HG03025 (cell line): ENCODE results near the gene NDUFV1.

Experiments used
- ATAC-seq: cut with Tn5 transposase; IDR thresholded peaks from one replicate; pipeline ENCODE4 v1.9.1; 2021; ENCODE audit warnings: mild to moderate bottlenecking, moderate library complexity; ENCODE audit not compliant: unreplicated experiment, low FRiP score

Gene NDUFV1

DNA sequence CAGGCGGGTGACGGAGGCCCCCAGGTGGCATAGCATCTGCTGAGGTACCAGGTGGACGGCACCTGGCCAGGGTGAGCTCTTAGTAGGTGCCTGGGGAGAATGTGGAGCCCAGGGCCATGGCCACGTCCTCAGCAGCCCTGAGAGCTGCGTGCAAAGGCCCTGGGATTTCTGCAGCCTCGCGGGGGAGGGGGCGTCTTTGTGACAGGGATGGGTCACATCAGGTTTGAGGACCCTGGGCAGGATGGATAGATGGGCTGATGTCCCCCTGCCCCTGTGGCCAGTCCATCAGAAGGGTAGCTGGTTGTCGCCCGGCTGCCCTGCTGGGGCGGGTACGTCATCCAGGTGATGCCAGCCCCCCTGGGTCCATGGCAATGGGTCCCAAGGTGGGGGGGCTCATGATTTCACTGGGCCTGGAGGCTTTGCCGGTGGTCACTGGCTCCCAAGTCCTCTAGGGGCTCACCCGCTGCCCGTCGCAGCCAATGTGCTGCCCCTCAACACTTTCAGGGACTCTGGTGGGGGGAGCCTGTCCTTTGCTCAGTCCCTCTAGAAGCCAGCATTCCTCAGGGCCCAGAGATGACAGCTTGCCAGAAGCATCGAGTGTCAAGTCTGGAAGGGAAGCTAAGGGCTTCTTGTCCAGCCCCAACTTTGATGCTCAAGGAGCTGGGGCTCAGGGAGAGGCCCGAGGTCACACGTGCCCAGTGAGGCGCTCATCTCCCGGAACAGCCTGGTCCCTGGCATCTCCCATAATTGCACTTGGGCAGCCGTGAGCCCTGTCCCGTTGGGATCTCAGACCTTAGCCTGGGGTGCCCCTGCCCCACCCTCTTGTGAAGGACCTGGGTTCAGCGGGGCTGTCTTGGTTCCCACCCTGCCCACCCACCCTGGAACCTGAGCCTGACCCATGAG, 32.0 kb downstream of the NDUFV1 start:
- no peak for ATAC-seq

- ATAC-seq, result no peak
Observed at GRCh38 chr11:67639438-67639859, 32.7 kb downstream of the NDUFV1 start, which contains the start of gene TBX10. TSS of gene TBX10 (minus strand) at chr11:67639763. CDS start at chr11:67639472, 291 bp downstream.

DNA sequence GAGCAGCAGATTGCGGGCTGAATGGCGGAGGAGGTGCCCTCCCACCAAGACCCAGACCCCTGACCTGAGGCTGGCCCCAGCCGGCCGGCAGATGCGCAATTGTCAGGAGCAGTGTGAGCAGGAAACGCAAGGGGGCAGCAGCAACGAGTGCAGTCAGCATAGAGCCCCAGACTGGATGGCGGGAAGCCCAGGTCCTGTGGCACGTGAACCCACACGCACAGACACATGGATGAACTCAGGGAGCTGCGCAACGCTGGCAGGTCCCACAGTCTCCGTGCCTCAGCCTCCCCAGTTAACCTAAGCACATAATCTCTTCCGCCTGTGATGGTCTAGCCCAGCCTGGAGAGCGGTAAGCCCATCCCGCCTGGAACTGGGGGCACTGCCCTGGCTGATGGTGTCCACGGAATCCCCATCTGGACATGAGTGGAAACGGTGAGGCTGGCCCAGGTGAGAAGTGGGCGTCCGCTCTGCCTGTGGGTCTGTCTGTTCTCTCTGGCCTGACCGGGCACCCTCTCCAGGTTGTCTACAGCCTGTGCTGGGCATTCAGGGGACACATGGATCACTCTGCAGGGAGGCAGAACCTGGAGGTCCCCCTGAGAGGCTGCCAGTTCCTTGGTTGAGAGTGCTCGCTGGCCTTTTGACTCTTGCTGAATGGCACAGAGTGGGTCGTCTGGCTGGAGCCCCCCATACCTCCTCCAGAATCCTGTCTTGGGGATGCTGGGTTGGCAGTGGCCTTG, 33.5 kb downstream of the NDUFV1 start:
- no peak for ATAC-seq

GRCh38 chr11:67640758-67641337, 34.1 kb downstream of the NDUFV1 start:
- no peak for ATAC-seq

- ATAC-seq, result no peak
Observed at GRCh38 chr11:67641338-67642172, 34.8 kb downstream of the NDUFV1 start.

- no peak for ATAC-seq
Observed at GRCh38 chr11:67642173-67643120, 35.7 kb downstream of the NDUFV1 start.

DNA sequence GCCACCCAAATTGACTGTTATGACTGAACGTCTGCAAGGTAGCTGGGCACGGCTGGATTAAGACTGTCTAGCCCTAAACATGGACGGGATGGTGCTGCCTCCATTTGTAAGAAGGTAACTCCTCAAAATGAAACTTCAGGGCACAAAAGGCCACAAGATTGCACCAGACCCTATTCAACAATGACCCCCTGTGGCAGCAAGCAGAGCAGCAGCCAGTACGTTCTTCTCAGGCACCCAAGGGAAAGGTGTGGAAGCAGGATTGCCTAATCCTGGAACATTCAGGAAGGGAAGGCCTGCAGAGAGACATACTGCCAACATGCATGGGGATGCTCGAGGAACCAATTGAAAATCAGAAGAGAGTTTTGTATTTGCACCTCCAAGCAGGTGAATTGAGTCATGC, 37.3 kb downstream of the NDUFV1 start:
- no peak for ATAC-seq

GRCh38 chr11:67644472-67645418, 38.0 kb downstream of the NDUFV1 start:
- no peak for ATAC-seq

DNA sequence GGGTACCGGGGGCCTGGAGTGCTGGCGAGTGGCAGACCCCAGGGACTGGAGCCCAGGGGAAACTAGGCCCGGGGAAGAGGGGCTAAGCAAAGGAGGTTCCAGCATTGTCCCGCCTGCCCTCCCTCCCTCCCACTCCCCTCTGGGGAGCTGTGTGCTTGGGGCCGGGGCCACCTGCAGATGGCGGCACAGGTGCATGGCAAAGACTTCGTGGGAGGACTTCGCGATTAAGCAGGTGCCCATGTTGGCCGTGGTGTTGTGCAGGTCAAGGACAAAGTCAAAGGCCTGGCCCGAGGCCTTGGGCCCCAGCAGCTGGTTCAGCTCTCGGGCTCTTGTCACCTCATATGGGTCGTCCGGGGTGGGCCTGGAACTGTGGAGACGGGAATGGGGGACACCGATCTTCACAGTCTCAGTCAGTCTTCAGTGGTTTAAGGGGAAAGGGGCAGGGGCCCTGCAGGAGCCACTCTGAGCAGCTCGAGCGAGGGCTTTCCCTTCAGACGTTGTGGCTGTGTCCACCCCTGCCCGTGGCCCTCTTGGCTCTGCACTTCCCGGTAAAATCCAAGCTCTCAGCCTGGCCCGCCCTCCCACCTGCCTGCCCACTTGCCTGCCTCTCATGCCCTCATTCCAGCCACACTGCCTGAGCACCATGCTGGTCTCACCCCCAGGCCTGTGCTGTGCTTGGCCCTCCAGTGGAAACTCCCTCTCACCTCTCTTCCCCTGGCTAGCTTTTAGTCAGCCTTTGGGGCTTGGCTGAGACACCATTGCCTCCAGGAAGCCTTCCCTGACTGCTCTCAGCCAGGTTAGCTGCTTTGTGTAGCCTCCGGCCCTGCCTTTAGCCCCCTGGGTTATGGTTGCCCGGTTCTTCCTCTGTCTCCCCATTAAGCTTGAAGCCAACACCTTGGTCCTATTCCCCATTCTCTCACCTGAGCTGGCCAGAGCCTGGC, 39.1 kb downstream of the NDUFV1 start:
- no peak for ATAC-seq

GRCh38 chr11:67646535-67647336, 40.0 kb downstream of the NDUFV1 start:
- ATAC-seq, result no peak

DNA sequence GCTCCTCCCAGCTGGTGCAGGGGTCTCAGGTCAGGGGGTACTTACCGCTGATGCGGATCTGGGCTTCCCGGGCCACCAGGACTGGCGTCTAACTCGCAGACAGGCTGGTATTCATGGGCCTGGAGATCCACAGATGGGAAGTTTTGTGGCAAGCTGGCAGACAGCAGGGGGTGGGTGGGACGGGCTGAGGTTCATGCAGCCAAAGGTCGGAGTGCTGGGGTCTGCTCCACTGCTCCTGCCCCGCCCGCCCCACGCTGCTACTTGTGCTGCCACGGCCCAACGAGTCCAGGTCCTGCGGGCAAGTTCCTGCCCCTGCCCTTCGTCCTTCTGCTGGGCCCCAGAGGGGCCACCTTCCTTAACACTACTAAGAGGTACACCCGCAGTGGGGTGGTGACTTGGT, 40.7 kb downstream of the NDUFV1 start:
- ATAC-seq, result no peak

GRCh38 chr11:67648140-67648795, 41.5 kb downstream of the NDUFV1 start:
- ATAC-seq, result no peak

DNA sequence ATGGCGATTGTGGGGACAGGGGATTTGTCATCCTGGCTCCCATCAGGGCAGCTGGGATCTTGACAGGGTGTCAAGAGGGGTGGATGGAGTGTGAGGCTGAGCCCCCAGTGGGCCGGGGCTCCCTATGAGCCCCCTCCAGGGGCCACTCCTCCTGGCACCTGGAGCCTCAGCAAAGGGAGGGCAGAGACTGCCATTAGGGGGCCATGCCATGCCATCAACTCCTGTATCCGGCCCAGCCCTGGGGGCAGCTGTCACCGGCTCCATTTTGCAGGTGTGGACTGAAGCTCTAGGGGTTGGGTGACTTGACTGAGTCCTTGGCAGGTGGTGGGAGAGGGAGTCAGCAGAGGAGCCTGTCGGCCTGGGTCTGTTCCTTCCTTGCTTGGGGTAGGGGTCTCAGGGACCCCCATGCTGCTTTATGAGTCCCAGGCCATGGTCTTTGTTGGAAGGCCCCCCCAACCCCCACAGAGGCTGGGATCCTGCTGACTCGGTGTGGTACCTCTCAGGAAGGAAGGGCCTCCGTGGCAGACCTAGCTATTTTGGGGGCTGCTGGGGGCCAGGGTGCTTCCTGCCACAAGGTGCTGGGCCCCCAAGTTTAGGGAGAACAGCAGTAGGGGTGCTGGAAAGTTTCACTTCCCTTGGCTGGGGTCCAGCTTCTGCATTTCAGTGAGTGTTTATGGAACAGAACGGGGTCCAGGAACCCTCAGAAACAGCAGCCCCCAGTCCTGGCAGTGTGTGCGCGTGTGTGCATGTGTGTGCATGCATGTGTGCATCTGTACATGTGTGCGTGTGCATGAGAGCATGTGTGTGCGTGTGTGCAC, 42.3 kb downstream of the NDUFV1 start:
- no peak for ATAC-seq

GRCh38 chr11:67649634-67650510, 43.1 kb downstream of the NDUFV1 start:
- no peak for ATAC-seq
